Tibial nerve (tissue), 4 donors: ENCODE measurements around the gene ATP5F1D. TPM values are rescaled to one million over a fixed set of nuclear protein-coding genes. Genes with fewer than 3 reads are reported as not detected.

Source experiments
- DNase-seq, 2 donors: peaks; one replicate each; pipeline ENCODE4 v3.0.0-alpha.2; 2019; ENCODE audit warnings: low spot score in 2 of 2
- H3K27ac ChIP-seq, 4 donors: fragments of 200-600 bp; sonication (generic) in 3 of 4; one replicate each; pipeline ENCODE4 v1.5.1; 2017 to 2019; ENCODE audit warnings: mild to moderate bottlenecking in 1 of 4
- H3K27me3 ChIP-seq, 2 donors: fragments of 200-600 bp; sonication (generic) in 1 of 2; one replicate each; pipeline versions ENCODE4 v1.5.1 to v1.6.0; 2017 to 2019
- H3K36me3 ChIP-seq, 3 donors: fragments of 200-600 bp; sonication (generic); one replicate each; pipeline ENCODE4 v1.5.1; 2018 to 2019
- H3K4me1 ChIP-seq, 4 donors: fragments of 200-600 bp; sonication (generic) in 3 of 4; one replicate each; pipeline ENCODE4 v1.5.1; 2017 to 2019
- H3K4me3 ChIP-seq, 4 donors: fragments of 200-600 bp; sonication (generic) in 3 of 4; one replicate each; pipeline ENCODE4 v1.5.1; 2017 to 2019; ENCODE audit warnings: mild to moderate bottlenecking in 1 of 4, moderate library complexity in 1 of 4
- H3K9me3 ChIP-seq, 4 donors: fragments of 200-600 bp; sonication (generic) in 3 of 4; one replicate each; pipeline ENCODE4 v1.5.1; 2017 to 2019
- EP300 ChIP-seq, 2 donors: sonication (generic); formaldehyde crosslinking; IDR thresholded peaks; one replicate each; pipeline ENCODE4 v1.6.1; 2017; ENCODE audit warnings: antibody characterized with exemption in 2 of 2, mild to moderate bottlenecking in 1 of 2
- POLR2A ChIP-seq, 2 donors: fragments of 450-650 bp; IDR thresholded peaks; one replicate each; pipeline ENCODE4 v1.6.1; 2017; ENCODE audit warnings: antibody characterized with exemption in 2 of 2, mild to moderate bottlenecking in 2 of 2, moderate library complexity in 2 of 2
- WGBS, 2 donors: methylation state at CpG; one replicate each; pipeline ENCODE4 v1.1.5; 2018; 5-methylcytosine and 5-hydroxymethylcytosine counted together
- total RNA-seq, 4 donors: library from RNA; depleted of rRNA; stranded (reverse); fragments of >200 nt; gene quantifications; one replicate each; pipeline ENCODE4 v1.1.0, GENCODE V29; 2016
- TF ChIP-seq, protein P1 (sequence below), 5 experiments: fragments of 200-600 bp in 3 of 5; fragments of 450-650 bp in 2 of 5; sonication (generic) in 3 of 5; IDR thresholded peaks; one replicate each; pipeline ENCODE4 v1.5.1; 2016 to 2019; ENCODE audit warnings: antibody characterized with exemption in 5 of 5, mild to moderate bottlenecking in 3 of 5, moderate library complexity in 2 of 5

The ATP5F1D gene
- total RNA-seq, 4 donors from 2014 or later = 67.5 to 140 (median 127) TPM

GRCh38 chr19:1275976-1276627 is 34.6 kb downstream of the ATP5F1D start:
- Histone ChIP-seq H3K9me3 (no peaks in the 10 kb centered on the region), H3K27me3 (no peaks in the 10 kb centered on the region), H3K4me1 (peaks cover 0 to 57% (median 47%) of the 10 kb centered on the region in 4 donors), H3K4me3 (peak overlapping the region; percentile 50 to 85 (median 64)), H3K27ac (peak overlapping the region; percentile 89 to 99 (median 95)), H3K36me3 (peaks cover 6 to 66% (median 38%) of the 10 kb centered on the region in 3 donors)
- DNase-seq = peak in 1 of 2 donors; percentile 38
- no peak for TF ChIP-seq POLR2A (IDR thresholded peaks at IDR 0.05)
- TF ChIP-seq, protein P1, sequence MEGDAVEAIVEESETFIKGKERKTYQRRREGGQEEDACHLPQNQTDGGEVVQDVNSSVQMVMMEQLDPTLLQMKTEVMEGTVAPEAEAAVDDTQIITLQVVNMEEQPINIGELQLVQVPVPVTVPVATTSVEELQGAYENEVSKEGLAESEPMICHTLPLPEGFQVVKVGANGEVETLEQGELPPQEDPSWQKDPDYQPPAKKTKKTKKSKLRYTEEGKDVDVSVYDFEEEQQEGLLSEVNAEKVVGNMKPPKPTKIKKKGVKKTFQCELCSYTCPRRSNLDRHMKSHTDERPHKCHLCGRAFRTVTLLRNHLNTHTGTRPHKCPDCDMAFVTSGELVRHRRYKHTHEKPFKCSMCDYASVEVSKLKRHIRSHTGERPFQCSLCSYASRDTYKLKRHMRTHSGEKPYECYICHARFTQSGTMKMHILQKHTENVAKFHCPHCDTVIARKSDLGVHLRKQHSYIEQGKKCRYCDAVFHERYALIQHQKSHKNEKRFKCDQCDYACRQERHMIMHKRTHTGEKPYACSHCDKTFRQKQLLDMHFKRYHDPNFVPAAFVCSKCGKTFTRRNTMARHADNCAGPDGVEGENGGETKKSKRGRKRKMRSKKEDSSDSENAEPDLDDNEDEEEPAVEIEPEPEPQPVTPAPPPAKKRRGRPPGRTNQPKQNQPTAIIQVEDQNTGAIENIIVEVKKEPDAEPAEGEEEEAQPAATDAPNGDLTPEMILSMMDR (IDR thresholded peaks at IDR 0.05) = no peak
- TF ChIP-seq EP300 (IDR thresholded peaks at IDR 0.05) = peak in 1 of 2 donors; percentile 10
- WGBS, 2 donors = 13% methylated on average over 31 to 33 of the region's 43 CpGs

GRCh38 chr19:1276628-1277022 is 35.1 kb downstream of the ATP5F1D start:
- Histone ChIP-seq H3K36me3 (peaks cover 6 to 60% (median 35%) of the 10 kb centered on the region in 3 donors), H3K27ac (peak overlapping the region; percentile 89 to 99 (median 95)), H3K27me3 (no peaks in the 10 kb centered on the region), H3K9me3 (no peaks in the 10 kb centered on the region), H3K4me1 (peaks cover 0 to 52% (median 42%) of the 10 kb centered on the region in 4 donors), H3K4me3 (peak overlapping the region in 3 of 4 donors; percentile 56 to 85 (median 71))
- no peak for DNase-seq
- no peak for TF ChIP-seq POLR2A (IDR thresholded peaks at IDR 0.05)
- TF ChIP-seq EP300 (IDR thresholded peaks at IDR 0.05) = no peak
- TF ChIP-seq, protein P1 (IDR thresholded peaks at IDR 0.05) = no peak
- 66 to 79% methylated on average over 10 of the region's 10 CpGs for WGBS, 2 donors

- peak overlapping the region in 1 of 4 donors; percentile 99 for H3K27ac ChIP-seq
- DNase-seq = no peak
- WGBS, 2 donors = 88 to 91% methylated on average over 15 of the region's 15 CpGs
- H3K4me3 ChIP-seq = no peak overlapping the region
- H3K4me1 ChIP-seq = peaks cover 0 to 47% (median 37%) of the 10 kb centered on the region in 4 donors
- H3K27me3 ChIP-seq = no peaks in the 10 kb centered on the region
- peaks cover 6 to 56% (median 31%) of the 10 kb centered on the region in 3 donors for H3K36me3 ChIP-seq
- TF ChIP-seq POLR2A (IDR thresholded peaks at IDR 0.05) (no peak), EP300 (IDR thresholded peaks at IDR 0.05) (no peak)
- TF ChIP-seq, protein P1 (IDR thresholded peaks at IDR 0.05) = no peak
- H3K9me3 ChIP-seq = no peaks in the 10 kb centered on the region
These were observed 35.5 kb downstream of the ATP5F1D start for GRCh38 chr19:1277061-1277460.

DNA sequence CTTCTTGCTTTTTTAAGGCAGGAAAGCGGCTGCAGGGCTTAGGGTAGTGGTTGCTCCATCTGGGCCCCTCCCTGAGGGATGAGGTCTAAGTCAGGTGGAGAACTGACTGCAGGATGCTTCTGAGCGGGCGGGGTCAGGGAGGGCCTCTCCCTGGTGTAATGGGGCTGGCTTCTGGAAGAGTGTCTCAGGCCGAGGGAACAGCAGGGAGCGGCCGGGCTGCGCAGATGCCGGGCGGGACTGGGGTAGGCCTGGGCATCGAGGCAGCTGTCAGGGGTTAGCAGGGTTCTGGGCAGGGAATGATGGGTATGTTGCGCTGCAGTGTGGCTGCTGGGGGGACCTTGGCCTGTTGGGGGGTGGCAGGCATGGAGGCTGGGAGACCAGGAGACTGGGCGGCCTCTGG is 36.5 kb downstream of the ATP5F1D start:
- Histone ChIP-seq H3K27ac (no peak overlapping the region), H3K36me3 (peaks cover 4 to 46% (median 21%) of the 10 kb centered on the region in 3 donors), H3K9me3 (no peaks in the 10 kb centered on the region), H3K4me3 (no peak overlapping the region), H3K4me1 (peaks cover 0 to 37% (median 29%) of the 10 kb centered on the region in 4 donors), H3K27me3 (peaks cover 0 to 6% of the 10 kb centered on the region in 2 donors)
- no peak for DNase-seq
- 86 to 93% methylated on average over 12 of the region's 12 CpGs for WGBS, 2 donors
- TF ChIP-seq, protein P1 (IDR thresholded peaks at IDR 0.05) = no peak
- TF ChIP-seq EP300 (IDR thresholded peaks at IDR 0.05) = no peak
- no peak for TF ChIP-seq POLR2A (IDR thresholded peaks at IDR 0.05)
